Measurements from ENCODE around the gene EFHC1.

EFHC1 gene

DNA sequence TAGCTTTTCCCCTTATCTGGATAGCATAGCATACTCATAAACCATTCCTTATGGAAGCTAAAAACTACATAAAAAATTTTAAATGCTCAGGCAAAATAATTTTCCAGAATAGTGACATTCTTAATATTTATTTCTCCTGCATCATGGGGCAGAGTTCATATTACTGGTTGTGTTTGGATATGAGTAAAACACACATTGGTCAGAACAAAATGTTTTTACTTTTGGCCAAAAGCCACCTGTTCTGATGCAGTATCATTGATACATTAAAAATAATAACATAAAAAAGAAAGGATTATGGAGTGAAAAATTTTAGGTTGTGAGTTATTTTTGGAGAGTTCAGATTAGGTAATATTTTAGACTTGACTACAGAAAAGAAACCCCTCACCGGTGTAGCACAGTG is 123.1 kb downstream of the EFHC1 start:
- no peak for DNase-seq

DNA sequence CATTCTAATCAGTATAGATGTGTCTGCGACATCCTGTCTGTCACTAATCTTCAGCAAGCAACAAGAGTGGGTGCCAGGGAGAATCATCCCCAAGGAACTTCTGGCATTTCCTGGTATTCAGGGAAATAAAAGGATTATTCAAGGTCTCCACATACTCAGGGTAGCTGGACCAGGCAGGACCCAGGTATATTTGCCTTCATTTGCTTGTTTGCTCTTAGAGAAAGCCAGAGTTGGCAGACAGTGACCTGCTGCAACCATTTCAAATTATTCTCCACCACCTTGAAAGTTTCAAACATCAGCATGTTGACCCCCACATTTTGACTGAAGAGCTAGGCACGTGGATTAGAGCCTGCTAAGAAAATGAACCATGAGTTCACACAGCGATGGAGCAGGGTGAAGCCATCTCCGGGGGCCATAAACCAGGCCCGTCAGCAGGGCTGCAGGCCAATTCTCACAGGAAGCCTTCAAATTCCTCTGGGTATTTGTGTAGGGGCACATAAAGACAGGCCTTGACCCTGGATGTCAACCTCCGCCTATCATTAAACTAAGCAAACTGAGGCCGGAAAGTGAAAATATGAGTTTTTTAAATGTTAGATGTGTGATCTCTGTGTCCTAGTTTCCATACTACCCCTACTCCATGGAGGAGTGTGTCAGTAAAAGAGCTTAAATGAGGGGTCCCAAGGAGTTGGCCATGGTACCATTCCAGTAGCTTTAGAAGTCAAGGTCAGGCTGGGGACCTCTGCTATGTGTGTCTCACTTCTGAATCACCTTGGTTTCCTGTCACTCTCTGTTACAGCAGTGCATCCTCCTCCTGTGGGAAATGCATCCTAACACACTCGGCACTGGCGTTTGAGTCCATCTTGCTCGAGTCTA is 123.8 kb downstream of the EFHC1 start:
- no peak for DNase-seq

- no peak for DNase-seq
These were observed 124.7 kb downstream of the EFHC1 start for GRCh38 chr6:52544602-52545405.

GRCh38 chr6:52545406-52546119 is 125.4 kb downstream of the EFHC1 start:
- no peak for DNase-seq

- DNase-seq = no peak
These were observed 126.0 kb downstream of the EFHC1 start for GRCh38 chr6:52546192-52546591.

DNA sequence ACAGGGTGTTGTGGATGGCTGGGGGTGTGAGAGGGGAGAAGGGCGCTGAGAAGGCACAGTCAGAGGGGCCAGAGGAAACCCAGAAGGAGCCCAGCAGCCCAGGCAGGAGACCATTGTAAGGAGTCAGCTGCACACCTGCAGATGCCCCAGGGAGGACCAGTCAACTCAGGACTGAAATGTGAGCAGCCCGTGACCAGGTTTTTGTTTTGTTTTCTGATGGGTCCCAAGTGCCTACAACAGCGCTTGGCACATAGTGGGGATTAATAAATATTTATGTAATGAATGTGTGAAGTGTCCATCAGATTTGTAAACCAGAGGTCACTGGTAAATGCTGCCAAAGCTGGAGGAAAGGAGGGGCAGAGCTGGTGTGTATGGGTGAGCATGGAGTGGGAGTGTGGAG is 126.5 kb downstream of the EFHC1 start:
- no peak for DNase-seq

- DNase-seq = no peak
These were observed 127.7 kb downstream of the EFHC1 start for GRCh38 chr6:52547647-52548352.

- peak in 1 of 2 experiments; percentile 34 for DNase-seq
These were observed 128.2 kb downstream of the EFHC1 start for GRCh38 chr6:52548353-52548713.

DNA sequence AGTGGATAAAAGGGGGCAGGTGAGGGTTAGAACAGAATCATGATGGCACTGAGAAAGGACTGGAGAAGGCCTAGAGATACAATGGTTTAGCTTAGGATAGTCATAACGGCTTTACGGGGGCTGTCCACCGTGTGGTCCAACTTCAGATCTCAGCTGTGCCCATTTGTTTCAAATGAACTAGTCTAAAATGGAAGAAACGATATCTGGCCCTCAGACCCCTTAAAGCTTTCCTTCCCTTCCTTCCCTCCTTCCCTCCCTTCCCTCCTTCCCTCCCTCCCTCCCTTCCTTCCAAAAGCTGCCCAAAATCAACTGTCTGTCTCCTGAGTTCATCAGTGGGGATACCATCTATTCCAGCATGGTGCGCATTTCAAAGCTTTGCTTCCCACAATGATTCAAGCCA is 128.9 kb downstream of the EFHC1 start:
- no peak for DNase-seq

DNA sequence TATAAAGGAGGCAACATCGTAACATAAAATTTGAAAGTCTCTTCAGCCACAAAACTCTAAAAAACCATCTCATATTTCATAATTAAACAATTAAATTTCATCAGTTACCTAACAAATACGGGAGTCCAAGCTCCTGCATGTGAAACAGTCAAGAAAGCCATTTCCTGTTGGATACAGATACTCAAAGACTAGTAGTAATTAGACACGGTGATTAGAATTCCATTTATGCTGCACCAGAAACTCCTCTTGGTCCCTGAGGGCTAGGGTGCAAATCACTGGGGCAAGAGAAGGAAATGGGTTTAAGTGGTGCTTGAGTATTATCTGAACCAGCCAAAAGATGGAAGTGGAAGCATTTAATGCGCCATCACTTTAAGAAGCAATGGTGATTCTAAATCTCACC is 129.3 kb downstream of the EFHC1 start:
- no peak for DNase-seq

- DNase-seq = no peak
These were observed 130.0 kb downstream of the EFHC1 start for GRCh38 chr6:52550014-52550575.

GRCh38 chr6:52550870-52551269 is 130.7 kb downstream of the EFHC1 start:
- no peak for DNase-seq

GRCh38 chr6:52551483-52552277 is 131.5 kb downstream of the EFHC1 start:
- no peak for DNase-seq

GRCh38 chr6:52552278-52552643 is 132.1 kb downstream of the EFHC1 start:
- DNase-seq = no peak

DNA sequence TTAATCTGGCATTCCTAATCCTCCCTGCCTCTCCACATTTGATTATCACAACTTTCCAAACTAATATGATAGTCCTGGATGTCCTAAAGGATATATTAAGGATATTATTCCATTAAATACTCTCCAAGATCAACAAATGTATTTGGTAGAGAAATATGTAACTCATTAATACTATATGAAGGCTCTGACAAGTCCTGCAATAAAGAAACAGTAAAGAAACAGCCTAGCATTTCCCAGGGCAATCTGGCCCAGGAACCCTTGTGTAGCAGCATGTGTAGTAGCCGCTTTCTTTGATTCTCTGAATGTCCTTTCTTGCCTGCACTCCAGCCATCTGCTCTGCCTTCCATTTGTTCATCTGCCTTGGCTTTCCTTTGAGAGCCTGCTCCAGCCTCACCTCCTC is 133.0 kb downstream of the EFHC1 start:
- DNase-seq = no peak

GRCh38 chr6:52553719-52554118 is 133.6 kb downstream of the EFHC1 start:
- no peak for DNase-seq

GRCh38 chr6:52554684-52555280 is 134.6 kb downstream of the EFHC1 start:
- no peak for DNase-seq

GRCh38 chr6:52555518-52556233 is 135.5 kb downstream of the EFHC1 start:
- no peak for DNase-seq

DNA sequence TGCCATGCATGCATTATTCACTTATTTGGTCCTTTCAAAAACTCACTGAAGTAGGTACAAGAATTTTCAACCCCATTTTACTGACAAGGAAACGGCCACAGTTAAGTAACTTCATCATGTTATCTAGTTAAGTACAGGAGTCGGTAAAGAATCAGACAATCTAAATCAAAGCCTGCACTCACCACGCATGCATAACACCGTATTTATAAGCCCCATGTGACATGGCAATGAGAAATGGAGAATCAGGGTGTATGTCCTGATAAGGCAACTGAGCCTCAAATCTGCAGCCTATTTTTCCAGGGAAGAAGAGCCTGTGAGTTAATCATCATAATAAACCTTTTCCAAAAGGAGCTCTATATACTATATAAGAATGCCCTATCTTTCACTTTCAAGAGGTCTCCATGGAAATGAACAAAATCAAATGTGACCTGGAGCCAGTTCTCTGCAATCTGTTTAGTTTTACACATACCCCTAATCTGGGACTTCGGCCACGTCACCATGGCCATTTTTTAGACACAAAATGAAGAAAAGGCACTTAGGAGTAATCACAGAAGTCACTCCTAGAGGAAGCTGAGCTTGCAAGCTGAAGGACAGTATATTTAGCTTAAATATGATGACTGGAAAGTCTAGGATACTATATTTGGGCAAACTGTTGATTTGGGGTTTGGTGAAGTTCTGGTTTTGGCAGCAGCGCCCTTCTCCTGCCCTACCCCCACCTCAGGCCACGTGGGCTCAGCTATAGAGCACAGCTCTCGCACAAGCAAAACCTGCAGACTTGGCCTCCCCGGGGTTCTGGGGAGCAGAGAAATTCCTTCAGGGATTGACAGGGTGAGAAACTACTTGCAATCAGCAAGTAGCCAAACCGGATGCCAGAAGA is 137.5 kb downstream of the EFHC1 start:
- no peak for DNase-seq
